GM12874 (cell line): ENCODE measurements around the gene MYH13.

Experiments
- TF ChIP-seq, protein P1 (sequence below): IDR thresholded peaks from 2 replicates; pipeline ENCODE4 v1.5.1; 2011; ENCODE audit warnings: low read depth, mild to moderate bottlenecking, control low read depth, low read length, moderate library complexity; ENCODE audit not compliant: insufficient read depth

MYH13 gene

DNA sequence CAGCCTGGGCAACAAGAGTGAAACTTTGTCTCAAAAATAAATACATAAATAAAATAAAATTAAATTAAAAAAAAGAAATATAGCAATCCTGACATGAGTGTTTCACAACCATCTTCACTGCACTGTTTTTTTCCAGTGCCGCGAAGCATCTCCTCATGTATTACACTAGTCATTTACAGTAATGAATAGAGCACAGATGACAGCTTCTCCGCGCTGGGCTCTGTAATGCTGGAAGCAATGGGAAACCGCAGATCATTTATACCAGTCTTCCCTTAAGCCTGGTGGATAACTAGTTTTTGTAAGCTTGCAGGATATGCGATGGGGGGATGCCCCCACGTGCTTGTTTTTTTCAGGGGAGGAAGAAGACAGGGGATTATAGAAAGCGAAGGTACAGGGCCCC, 86.9 kb downstream of the MYH13 start:
- TF ChIP-seq, protein P1, sequence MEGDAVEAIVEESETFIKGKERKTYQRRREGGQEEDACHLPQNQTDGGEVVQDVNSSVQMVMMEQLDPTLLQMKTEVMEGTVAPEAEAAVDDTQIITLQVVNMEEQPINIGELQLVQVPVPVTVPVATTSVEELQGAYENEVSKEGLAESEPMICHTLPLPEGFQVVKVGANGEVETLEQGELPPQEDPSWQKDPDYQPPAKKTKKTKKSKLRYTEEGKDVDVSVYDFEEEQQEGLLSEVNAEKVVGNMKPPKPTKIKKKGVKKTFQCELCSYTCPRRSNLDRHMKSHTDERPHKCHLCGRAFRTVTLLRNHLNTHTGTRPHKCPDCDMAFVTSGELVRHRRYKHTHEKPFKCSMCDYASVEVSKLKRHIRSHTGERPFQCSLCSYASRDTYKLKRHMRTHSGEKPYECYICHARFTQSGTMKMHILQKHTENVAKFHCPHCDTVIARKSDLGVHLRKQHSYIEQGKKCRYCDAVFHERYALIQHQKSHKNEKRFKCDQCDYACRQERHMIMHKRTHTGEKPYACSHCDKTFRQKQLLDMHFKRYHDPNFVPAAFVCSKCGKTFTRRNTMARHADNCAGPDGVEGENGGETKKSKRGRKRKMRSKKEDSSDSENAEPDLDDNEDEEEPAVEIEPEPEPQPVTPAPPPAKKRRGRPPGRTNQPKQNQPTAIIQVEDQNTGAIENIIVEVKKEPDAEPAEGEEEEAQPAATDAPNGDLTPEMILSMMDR = no peak

DNA sequence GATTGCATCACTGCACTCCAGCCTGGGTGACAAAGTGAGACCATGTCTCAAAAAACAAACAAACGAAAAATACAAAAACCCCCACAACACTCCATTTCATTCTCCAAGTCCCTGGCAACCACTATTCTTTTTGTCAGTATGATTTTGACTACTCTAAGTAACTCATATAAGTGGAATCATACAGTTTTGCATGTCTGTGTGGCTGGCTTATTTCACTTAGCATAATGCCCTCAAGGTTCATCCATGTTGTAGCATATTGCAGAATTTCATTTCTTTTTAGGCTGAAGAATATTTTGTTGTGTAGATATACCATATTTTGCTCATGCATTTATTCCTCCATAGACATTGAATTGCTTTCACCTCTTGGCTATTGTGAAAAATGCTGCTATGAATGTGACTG, 92.7 kb downstream of the MYH13 start:
- TF ChIP-seq, protein P1 = no peak

DNA sequence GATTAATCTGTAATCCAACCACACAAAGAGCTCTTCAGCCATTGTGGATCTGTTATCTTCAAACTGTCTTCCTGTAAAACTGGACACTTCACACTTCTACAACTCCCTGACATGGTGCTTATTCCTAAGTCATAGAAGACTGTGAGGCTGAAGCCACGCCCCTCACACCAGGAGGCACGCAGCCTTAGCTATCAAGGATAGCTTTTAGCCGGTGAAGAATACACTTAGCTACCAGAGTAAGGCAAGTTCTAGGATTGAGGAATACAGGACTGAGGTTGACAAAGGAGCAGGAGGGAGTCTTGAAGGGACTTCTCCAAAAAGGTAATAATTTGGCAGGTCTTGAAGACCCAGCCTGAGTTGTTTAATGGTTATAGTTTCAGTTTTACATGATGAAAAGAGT, 94.6 kb downstream of the MYH13 start:
- TF ChIP-seq, protein P1 = no peak

DNA sequence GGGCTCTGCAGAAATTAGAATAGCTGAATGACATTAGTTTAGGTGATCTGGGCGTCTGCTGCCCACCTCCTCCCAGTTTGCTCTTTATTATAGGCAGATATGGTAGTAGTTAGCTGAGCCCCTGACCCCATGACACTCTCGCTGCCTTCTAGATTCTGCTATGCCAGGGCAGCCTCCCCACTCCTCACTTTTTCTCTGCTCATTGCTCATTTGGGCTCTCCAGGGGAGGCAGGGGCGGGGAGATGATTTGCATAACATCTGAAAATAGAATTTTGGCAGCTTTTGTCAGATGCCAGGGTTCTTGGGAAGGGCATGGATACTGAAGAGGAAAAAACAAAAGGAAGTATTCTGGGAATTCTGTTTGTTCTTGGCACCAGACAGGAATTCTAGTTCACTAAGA, 96.4 kb downstream of the MYH13 start:
- TF ChIP-seq, protein P1 = no peak

DNA sequence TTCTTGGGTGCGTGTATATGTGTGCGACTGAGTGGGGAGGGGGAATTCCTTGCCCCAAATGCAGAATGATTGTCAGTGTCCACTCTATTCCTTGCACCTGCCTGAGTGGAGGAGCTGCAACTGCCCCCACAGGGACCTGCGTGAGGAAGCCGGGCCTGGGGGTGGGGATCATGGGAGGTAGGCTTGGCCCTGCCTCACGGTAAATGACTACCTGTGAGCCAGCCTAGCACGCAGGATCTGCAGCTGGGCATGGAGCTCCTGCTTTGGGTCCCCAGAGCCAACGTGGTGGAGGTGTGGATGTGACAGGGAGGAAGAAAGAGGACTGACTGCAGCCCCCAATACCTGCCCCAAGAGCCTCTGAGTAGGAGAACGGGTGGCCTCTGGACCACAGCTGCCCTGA, 97.4 kb downstream of the MYH13 start:
- TF ChIP-seq, protein P1 = no peak

DNA sequence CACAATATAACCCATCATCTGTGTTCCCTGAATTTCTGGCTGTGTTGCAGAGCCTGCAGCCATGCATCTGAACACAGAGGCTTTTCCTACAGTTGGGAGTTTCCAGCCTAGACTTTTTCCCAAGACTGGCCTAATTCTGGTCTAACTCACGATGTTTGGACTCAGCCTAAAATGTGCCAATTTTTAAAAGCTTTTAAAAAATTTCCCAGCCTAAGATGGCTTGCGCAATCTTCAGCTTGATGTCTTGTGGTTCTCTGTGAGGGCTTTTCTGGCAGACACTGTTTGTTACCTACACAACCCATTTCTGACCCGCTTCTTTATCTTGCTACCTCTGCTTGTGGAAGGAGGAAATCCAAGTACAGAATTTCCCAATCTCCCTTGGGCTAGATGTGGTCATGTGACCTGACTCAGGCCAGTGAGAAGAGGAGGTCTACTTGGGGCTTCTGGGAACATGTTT, 101.7 kb downstream of the MYH13 start:
- TF ChIP-seq, protein P1 = no peak

DNA sequence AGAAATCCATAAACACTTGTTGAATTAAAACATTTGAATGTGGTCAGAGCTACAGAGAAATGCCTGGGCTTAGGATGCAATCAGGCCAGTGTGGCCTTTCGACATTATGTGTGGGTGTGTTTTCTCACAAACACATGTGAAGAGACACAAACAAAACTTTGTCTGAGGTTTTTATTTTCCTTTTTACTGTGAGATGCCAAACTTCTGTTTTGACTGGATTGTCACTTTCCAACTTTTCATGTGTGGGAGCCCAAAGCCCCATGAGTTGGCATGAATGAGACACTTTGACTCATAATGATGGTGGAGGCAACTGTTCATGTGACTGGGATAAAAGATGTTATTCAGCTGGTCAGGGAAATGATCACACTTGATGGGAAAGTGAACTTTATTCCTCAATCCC, 102.5 kb downstream of the MYH13 start:
- TF ChIP-seq, protein P1 = no peak

DNA sequence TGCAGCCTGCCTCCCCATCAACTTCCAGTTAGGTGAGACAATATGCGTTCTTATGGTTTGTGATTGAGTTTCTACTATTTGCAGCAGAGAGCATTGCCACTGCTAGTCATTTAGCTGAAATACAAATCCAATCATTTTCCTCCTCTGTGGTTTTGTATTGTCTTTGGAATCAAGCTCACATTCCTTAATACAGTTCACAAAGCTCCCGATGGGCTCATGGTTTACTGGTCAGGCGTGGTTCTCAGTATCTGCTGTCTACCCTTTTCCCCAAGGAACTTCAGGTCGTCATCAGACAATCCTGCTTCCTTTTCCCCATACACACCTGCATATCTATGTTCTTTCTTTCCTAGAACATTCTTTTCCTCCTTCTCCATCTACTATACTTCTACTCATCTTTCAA, 104.8 kb downstream of the MYH13 start:
- TF ChIP-seq, protein P1 = no peak
